Naive thymus-derived CD4-positive, alpha-beta T cell (primary cell): Measurements from ENCODE around the gene ANKRD44. TPM values are rescaled to one million over a fixed set of nuclear protein-coding genes. Genes with fewer than 3 reads are reported as not detected.
"Not testable (repeated sequence)": the region's sequence is repeated elsewhere in the genome, so short reads cannot be mapped to it uniquely, and the experiment has no call there.

Source experiments
- ATAC-seq: fragments of 150-1000 bp; cut with Tn5 transposase; 2 replicates; pipeline ENCODE4 v1.10.0; 2021; ENCODE audit warnings: mild to moderate bottlenecking, moderate library complexity
- CTCF ChIA-PET: fragments of 350-600 bp; sonication (Branson Sonifier 250); formaldehyde crosslinking; loops from one replicate; lab custom pipeline; 2021; ENCODE audit warnings: antibody characterized with exemption; lab: Charles Lee
- POLR2A ChIA-PET: fragments of 350-600 bp; sonication (Branson Sonifier 250); formaldehyde crosslinking; loops from one replicate; lab custom pipeline; 2021; ENCODE audit warnings: antibody characterized with exemption, inconsistent platforms; lab: Charles Lee
- DNase-seq, 9 donors: peaks; one replicate each; pipeline versions ENCODE4 v3.0.0 to v3.0.0-alpha.2; 2020 to 2022; ENCODE audit warnings: mixed read lengths in 1 of 9
- H3K27ac ChIP-seq: one replicate; pipeline ENCODE4 v1.7.0; 2013; ENCODE audit warnings: mild to moderate bottlenecking, low read depth, low read length, moderate library complexity
- H3K27me3 ChIP-seq, 2 donors: one replicate each; pipeline ENCODE4 v1.7.0; 2013; ENCODE audit warnings: low read length in 2 of 2, mild to moderate bottlenecking in 2 of 2, moderate library complexity in 2 of 2; ENCODE audit not compliant: control insufficient read depth in 2 of 2, insufficient read depth in 2 of 2
- H3K36me3 ChIP-seq, 3 experiments: 1 replicate in 2 of 3; 2 replicates in 1 of 3; pipeline ENCODE4 v1.7.0; 2013; ENCODE audit warnings: low read length in 3 of 3, mild to moderate bottlenecking in 3 of 3, moderate library complexity in 1 of 3; ENCODE audit not compliant: insufficient read depth in 3 of 3, control insufficient read depth in 2 of 3
- H3K4me1 ChIP-seq, 2 donors: one replicate each; pipeline ENCODE4 v1.7.0; 2013; ENCODE audit warnings: low read length in 2 of 2, mild to moderate bottlenecking in 2 of 2, moderate library complexity in 1 of 2; ENCODE audit not compliant: control insufficient read depth in 2 of 2, insufficient read depth in 2 of 2
- H3K4me3 ChIP-seq: 2 replicates; pipeline ENCODE4 v1.7.0; 2013; ENCODE audit warnings: mild to moderate bottlenecking, low read length
- H3K9me3 ChIP-seq, 3 experiments: 1 replicate in 2 of 3; 2 replicates in 1 of 3; pipeline ENCODE4 v1.7.0; 2013; ENCODE audit warnings: low read length in 3 of 3; ENCODE audit not compliant: control insufficient read depth in 2 of 3
- H3K27ac Mint-ChIP-seq, 9 donors: one replicate each; pipeline ENCODE4 v1.8.0; 2020 to 2022; ENCODE audit warnings: mixed read lengths in 9 of 9, mild to moderate bottlenecking in 8 of 9, moderate library complexity in 5 of 9, inconsistent platforms in 2 of 9
- H3K27me3 Mint-ChIP-seq, 5 donors: one replicate each; pipeline ENCODE4 v1.8.0; 2021 to 2022; ENCODE audit warnings: mixed read lengths in 5 of 5, mild to moderate bottlenecking in 1 of 5
- H3K36me3 Mint-ChIP-seq, 5 donors: one replicate each; pipeline ENCODE4 v1.8.0; 2020 to 2022; ENCODE audit warnings: mixed read lengths in 5 of 5, mild to moderate bottlenecking in 3 of 5, inconsistent platforms in 1 of 5
- H3K4me1 Mint-ChIP-seq, 7 donors: one replicate each; pipeline ENCODE4 v1.8.0; 2020 to 2022; ENCODE audit warnings: mixed read lengths in 7 of 7, mild to moderate bottlenecking in 3 of 7, inconsistent platforms in 1 of 7
- H3K4me3 Mint-ChIP-seq, 10 donors: one replicate each; pipeline ENCODE4 v1.8.0; 2020 to 2022; ENCODE audit warnings: mild to moderate bottlenecking in 10 of 10, mixed read lengths in 10 of 10, moderate library complexity in 6 of 10, inconsistent platforms in 2 of 10
- H3K9me3 Mint-ChIP-seq, 11 donors: one replicate each; pipeline ENCODE4 v1.8.0; 2020 to 2022; ENCODE audit warnings: mixed read lengths in 11 of 11, mild to moderate bottlenecking in 4 of 11, inconsistent platforms in 1 of 11, moderate library complexity in 1 of 11
- intact Hi-C, 2 donors: fragments of 100-400 bp; cut with micrococcal nuclease; formaldehyde crosslinking; loops; one replicate each; pipeline ENCODE4 v1.15.1; 2023
- polyA plus RNA-seq, 2 donors: library from polyadenylated mRNA; unstranded; fragments of 300-500 nt; fragmentation: Illumina TruSeq; gene quantifications; one replicate each; pipeline ENCODE4 v1.2.3, GENCODE V29; 2021
- total RNA-seq, 6 experiments: library from RNA in 5 of 6; stranded (reverse) in 5 of 6; gene quantifications; 1 replicate in 5 of 6; 2 replicates in 1 of 6; pipeline ENCODE4 v1.2.3 and lab custom pipeline; 2021 to 2026

Gene ANKRD44
- total and polyA plus RNA-seq, 7 experiments from 2014 or later: 88.6 to 296 (median 235) TPM

GRCh38 chr2:197296835-197297234, 13.7 kb downstream of the ANKRD44 start:
- Mint-ChIP-seq H3K27me3 (no peaks in the 10 kb centered on the region), H3K4me1 (peaks cover 76 to 99% (median 97%) of the 10 kb centered on the region in 7 donors), H3K4me3 (peak overlapping the region; percentile 49 to 97 (median 80)), H3K36me3 (peaks cover 16 to 57% (median 41%) of the 10 kb centered on the region in 5 donors), H3K9me3 (peaks cover 0 to 17% (median under 1%) of the 10 kb centered on the region in 11 donors), H3K27ac (peak overlapping the region; percentile 88 to 99 (median 95))
- DNase-seq (peak in 2 of 9 donors; percentile 32 to 45), ATAC-seq (no peak)
- Histone ChIP-seq H3K4me3 (peak overlapping the region; percentile 36), H3K36me3 (no peaks in the 10 kb centered on the region), H3K4me1 (peaks cover 95 to 99% of the 10 kb centered on the region in 2 donors), H3K27ac (peak overlapping the region; percentile 69), H3K9me3 (no peaks in the 10 kb centered on the region), H3K27me3 (no peaks in the 10 kb centered on the region)
- ChIA-PET POLR2A (interaction anchor here (0.7 to 9.2 kb wide), 15 partner anchors 10 to 184 kb away, joined by 3 to 158 read pairs (median 5); partner anchors contain the start of gene ANKRD44), CTCF (interaction anchor here (1.0 to 1.4 kb wide), 2 partner anchors 90 to 99 kb away, joined by 3 read pairs; no protein-coding TSS in a partner anchor)
- intact Hi-C loops: loop anchor here in 1 of 2 donors (1.0 to 2.0 kb wide), 2 partner anchors 10 to 16 kb away; no protein-coding TSS in a partner anchor

- H3K4me3 ChIP-seq: peak overlapping the region; percentile 23
- POLR2A ChIA-PET: interaction anchor here (0.8 to 9.2 kb wide), 21 partner anchors 9 to 157 kb away, joined by 3 to 158 read pairs (median 3); partner anchors contain the start of genes ANKRD44 and SF3B1
- peaks cover 0 to 17% (median 2%) of the 10 kb centered on the region in 11 donors for H3K9me3 Mint-ChIP-seq
Observed at GRCh38 chr2:197294260-197294659, 16.3 kb downstream of the ANKRD44 start.

GRCh38 chr2:197293252-197294007, 17.1 kb downstream of the ANKRD44 start:
- Histone ChIP-seq H3K27ac (peak overlapping the region; percentile 69), H3K9me3 (no peaks in the 10 kb centered on the region), H3K4me1 (peaks cover 87 to 93% of the 10 kb centered on the region in 2 donors), H3K36me3 (no peaks in the 10 kb centered on the region), H3K4me3 (peak overlapping the region; percentile 23), H3K27me3 (no peaks in the 10 kb centered on the region)
- intact Hi-C loops: loop anchor here (1.0 kb wide), 4 partner anchors 8 to 94 kb away; no protein-coding TSS in a partner anchor
- DNase-seq (peak in 1 of 9 donors; percentile 49), ATAC-seq (peak; percentile 80)
- peaks cover 71 to 96% (median 91%) of the 10 kb centered on the region in 7 donors for H3K4me1 Mint-ChIP-seq
- ChIA-PET CTCF (interaction anchor here (0.5 to 1.4 kb wide), 5 partner anchors 12 to 28 kb away, joined by 3 read pairs; no protein-coding TSS in a partner anchor), POLR2A (interaction anchor here (0.8 to 9.2 kb wide), 19 partner anchors 10 to 156 kb away, joined by 3 to 158 read pairs (median 3); partner anchors contain the start of genes ANKRD44 and SF3B1)
- peak overlapping the region; percentile 74 to 97 (median 84) for H3K4me3 Mint-ChIP-seq
- peak overlapping the region; percentile 87 to 99 (median 95) for H3K27ac Mint-ChIP-seq
- H3K36me3 Mint-ChIP-seq: peaks cover 0 to 49% (median 29%) of the 10 kb centered on the region in 5 donors
- no peaks in the 10 kb centered on the region for H3K27me3 Mint-ChIP-seq
- H3K9me3 Mint-ChIP-seq: peaks cover 0 to 15% (median 2%) of the 10 kb centered on the region in 11 donors

More at GRCh38 chr2:197294260-197294659, 16.3 kb downstream of the ANKRD44 start:
- CTCF ChIA-PET: interaction anchor here (0.5 kb wide), 1 partner anchor 20 kb away, joined by 3 read pairs; no protein-coding TSS in a partner anchor
- Histone ChIP-seq H3K36me3 (no peaks in the 10 kb centered on the region), H3K9me3 (no peaks in the 10 kb centered on the region), H3K4me1 (peaks cover 88 to 93% of the 10 kb centered on the region in 2 donors), H3K27me3 (no peaks in the 10 kb centered on the region), H3K27ac (peak overlapping the region; percentile 69)
- peak in 4 of 9 donors; percentile 31 to 55 (median 42) for DNase-seq
- peaks cover under 1 to 52% (median 37%) of the 10 kb centered on the region in 5 donors for H3K36me3 Mint-ChIP-seq
- peak; percentile 54 for ATAC-seq
- H3K27me3 Mint-ChIP-seq: no peaks in the 10 kb centered on the region
- H3K27ac Mint-ChIP-seq: peak overlapping the region; percentile 87 to 99 (median 95)
- peaks cover 74 to 96% (median 92%) of the 10 kb centered on the region in 7 donors for H3K4me1 Mint-ChIP-seq
- intact Hi-C loops: loop anchor here in 1 of 2 donors (1.0 kb wide), 2 partner anchors 39 to 95 kb away; no protein-coding TSS in a partner anchor
- H3K4me3 Mint-ChIP-seq: peak overlapping the region; percentile 74 to 97 (median 84)

GRCh38 chr2:197292619-197293018, 18.0 kb downstream of the ANKRD44 start:
- intact Hi-C loops: loop anchor here (1.0 kb wide), 3 partner anchors 9 to 16 kb away; no protein-coding TSS in a partner anchor
- no peaks in the 10 kb centered on the region for H3K36me3 ChIP-seq
- H3K36me3 Mint-ChIP-seq: peaks cover 0 to 43% (median 21%) of the 10 kb centered on the region in 5 donors
- peaks cover 0 to 8% (median 0%) of the 10 kb centered on the region in 11 donors for H3K9me3 Mint-ChIP-seq
- H3K4me3 Mint-ChIP-seq: peak overlapping the region; percentile 39 to 97 (median 84)
- H3K27ac Mint-ChIP-seq: peak overlapping the region; percentile 87 to 99 (median 95)
- ATAC-seq (peak; percentile 35), DNase-seq (no peak)
- no peaks in the 10 kb centered on the region for H3K27me3 Mint-ChIP-seq
- peaks cover 68 to 96% (median 90%) of the 10 kb centered on the region in 7 donors for H3K4me1 Mint-ChIP-seq
- ChIA-PET POLR2A (interaction anchor here (0.9 to 9.2 kb wide), 9 partner anchors 14 to 94 kb away, joined by 3 to 158 read pairs (median 6); partner anchors contain the start of gene ANKRD44), CTCF (interaction anchor here (1.0 to 1.4 kb wide), 4 partner anchors 12 to 27 kb away, joined by 3 read pairs; no protein-coding TSS in a partner anchor)
- peaks cover 87 to 93% of the 10 kb centered on the region in 2 donors for H3K4me1 ChIP-seq
- H3K27me3 ChIP-seq: no peaks in the 10 kb centered on the region
- no peaks in the 10 kb centered on the region for H3K9me3 ChIP-seq
- peak overlapping the region; percentile 69 for H3K27ac ChIP-seq
- H3K4me3 ChIP-seq: peak overlapping the region; percentile 23

- ChIA-PET POLR2A (interaction anchor here (1.0 to 2.5 kb wide), 6 partner anchors 10 to 89 kb away, joined by 3 to 9 read pairs (median 4); no protein-coding TSS in a partner anchor), CTCF (interaction anchor here (0.7 to 1.4 kb wide), 2 partner anchors 17 to 18 kb away, joined by 3 to 4 read pairs; no protein-coding TSS in a partner anchor)
- DNase-seq, H3K36me3 ChIP-seq, H3K4me3 ChIP-seq, H3K9me3 ChIP-seq, H3K27me3 Mint-ChIP-seq, H3K27me3 ChIP-seq: not testable (repeated sequence)
- H3K4me3 Mint-ChIP-seq: peak overlapping the region; percentile 70 to 90 (median 86)
- Histone ChIP-seq H3K27ac (peak overlapping the region; percentile 55), H3K4me1 (peaks cover 77 to 90% of the 10 kb centered on the region in 2 donors)
- peaks cover 4 to 47% (median 21%) of the 10 kb centered on the region in 5 donors for H3K36me3 Mint-ChIP-seq
- peaks cover 63 to 96% (median 83%) of the 10 kb centered on the region in 7 donors for H3K4me1 Mint-ChIP-seq
- peaks cover 0 to 10% (median 0%) of the 10 kb centered on the region in 11 donors for H3K9me3 Mint-ChIP-seq
- peak overlapping the region; percentile 87 to 99 (median 98) for H3K27ac Mint-ChIP-seq
- intact Hi-C loops: loop anchor here (1.0 to 2.0 kb wide), 6 partner anchors 8 to 48 kb away; no protein-coding TSS in a partner anchor
- peak; percentile 15 for ATAC-seq
Observed at GRCh38 chr2:197287596-197287932, 23.0 kb downstream of the ANKRD44 start.
